AG04450 (cell line): ENCODE measurements around the gene TMPRSS6. TPM values are rescaled to one million over a fixed set of nuclear protein-coding genes. Genes with fewer than 3 reads are reported as not detected.
A peak's percentile ranks its signal among the peaks of the same experiment; 100 is the strongest.

Experiments
- CTCF ChIA-PET: fragments of 300-600, 350-600 bp; formaldehyde crosslinking; extraction: SDS; loops from one replicate; lab custom pipeline; 2022; ENCODE audit warnings: antibody characterized with exemption, inconsistent platforms; lab: Charles Lee
- POLR2A ChIA-PET: fragments of 350-600 bp; formaldehyde crosslinking; extraction: SDS; loops from one replicate; lab custom pipeline; 2021; ENCODE audit warnings: antibody characterized with exemption, inconsistent platforms; lab: Yijun Ruan, JAX
- DNase-seq: peaks from one replicate; pipeline ENCODE4 v3.0.0-alpha.2; 2011; ENCODE audit warnings: low read depth, low spot score
- H3K27ac ChIP-seq: one replicate; pipeline ENCODE4 v1.5.1; 2012; ENCODE audit warnings: low read depth, low read length, control low read depth
- H3K27me3 ChIP-seq: one replicate; pipeline ENCODE4 v1.6.0; 2012; ENCODE audit warnings: low read length; ENCODE audit not compliant: control insufficient read depth, insufficient read depth
- H3K4me3 ChIP-seq: 2 replicates; pipeline ENCODE4 v1.5.1; 2011; ENCODE audit warnings: mild to moderate bottlenecking, low read depth, low read length, control low read depth
- H3K9me3 ChIP-seq: 2 replicates; pipeline ENCODE4 v1.5.1; 2012; ENCODE audit warnings: low read length; ENCODE audit not compliant: control insufficient read depth, insufficient read depth
- polyA plus RNA-seq: library from polyadenylated mRNA; depleted of rRNA; stranded (reverse); fragments of >200 nt; gene quantifications from 2 replicates; pipeline ENCODE4 v1.2.3, GENCODE V29; 2011
- TF ChIP-seq, protein P1 (sequence below): IDR thresholded peaks from 2 replicates; pipeline ENCODE4 v1.5.1; 2011; ENCODE audit warnings: low read depth, low read length, control low read depth, inconsistent platforms

Gene TMPRSS6
- polyA plus RNA-seq, 1 experiment: not detected

GRCh38 chr22:37070334-37070733, 39.2 kb downstream of the TMPRSS6 start:
- Histone ChIP-seq H3K27me3 (peaks cover 38% of the 10 kb centered on the region), H3K27ac (no peak overlapping the region), H3K9me3 (no peaks in the 10 kb centered on the region), H3K4me3 (no peak overlapping the region)
- CTCF ChIA-PET: no interaction called here
- no peak for DNase-seq
- POLR2A ChIA-PET: no interaction called here
- TF ChIP-seq, protein P1, sequence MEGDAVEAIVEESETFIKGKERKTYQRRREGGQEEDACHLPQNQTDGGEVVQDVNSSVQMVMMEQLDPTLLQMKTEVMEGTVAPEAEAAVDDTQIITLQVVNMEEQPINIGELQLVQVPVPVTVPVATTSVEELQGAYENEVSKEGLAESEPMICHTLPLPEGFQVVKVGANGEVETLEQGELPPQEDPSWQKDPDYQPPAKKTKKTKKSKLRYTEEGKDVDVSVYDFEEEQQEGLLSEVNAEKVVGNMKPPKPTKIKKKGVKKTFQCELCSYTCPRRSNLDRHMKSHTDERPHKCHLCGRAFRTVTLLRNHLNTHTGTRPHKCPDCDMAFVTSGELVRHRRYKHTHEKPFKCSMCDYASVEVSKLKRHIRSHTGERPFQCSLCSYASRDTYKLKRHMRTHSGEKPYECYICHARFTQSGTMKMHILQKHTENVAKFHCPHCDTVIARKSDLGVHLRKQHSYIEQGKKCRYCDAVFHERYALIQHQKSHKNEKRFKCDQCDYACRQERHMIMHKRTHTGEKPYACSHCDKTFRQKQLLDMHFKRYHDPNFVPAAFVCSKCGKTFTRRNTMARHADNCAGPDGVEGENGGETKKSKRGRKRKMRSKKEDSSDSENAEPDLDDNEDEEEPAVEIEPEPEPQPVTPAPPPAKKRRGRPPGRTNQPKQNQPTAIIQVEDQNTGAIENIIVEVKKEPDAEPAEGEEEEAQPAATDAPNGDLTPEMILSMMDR: no peak

DNA sequence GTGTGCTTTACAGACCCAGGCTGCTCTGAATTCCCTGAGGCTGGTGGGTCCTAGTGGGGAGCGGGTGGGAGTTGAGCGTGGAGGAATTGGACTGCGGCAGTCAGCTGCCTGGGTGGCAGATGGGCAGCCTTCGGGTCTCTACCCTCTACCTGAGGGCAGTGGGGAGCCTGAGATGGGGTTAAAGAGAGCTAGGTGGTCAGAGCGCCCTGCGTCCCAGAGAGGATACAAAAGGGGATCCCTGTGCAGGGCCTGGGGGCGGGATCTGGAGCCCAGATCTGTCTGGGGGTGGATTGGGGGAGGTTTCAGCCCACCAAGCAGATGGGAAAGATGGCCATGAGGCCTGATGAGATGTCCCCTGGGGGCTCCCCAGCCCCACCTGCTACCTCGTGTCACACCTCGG, 39.8 kb downstream of the TMPRSS6 start:
- ChIA-PET CTCF (no interaction called here), POLR2A (no interaction called here)
- H3K27ac ChIP-seq: peak overlapping the region; percentile 21
- H3K27me3 ChIP-seq: peaks cover 36% of the 10 kb centered on the region
- TF ChIP-seq, protein P1: no peak
- no peaks in the 10 kb centered on the region for H3K9me3 ChIP-seq
- DNase-seq: no peak
- no peak overlapping the region for H3K4me3 ChIP-seq

DNA sequence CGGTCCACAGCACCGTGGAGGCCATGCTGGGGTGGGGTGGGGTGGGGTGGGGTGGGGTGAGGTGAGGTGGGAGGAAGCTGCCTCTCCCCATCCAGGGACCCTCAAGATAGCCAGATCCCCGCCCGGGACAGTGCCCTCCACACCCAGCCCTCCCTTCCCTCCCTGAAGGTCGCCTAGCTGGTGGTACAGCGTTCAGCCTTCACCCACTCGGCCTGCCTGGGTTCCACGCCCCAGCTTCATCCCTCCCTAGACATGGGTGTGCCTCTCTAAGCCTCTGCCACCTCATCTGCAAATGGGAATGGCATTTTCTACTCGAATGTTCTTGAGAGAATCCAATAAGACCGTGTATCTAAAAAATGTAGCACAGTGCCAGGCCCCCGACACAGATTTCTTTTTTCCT, 40.2 kb downstream of the TMPRSS6 start:
- ChIA-PET POLR2A (no interaction called here), CTCF (no interaction called here)

DNA sequence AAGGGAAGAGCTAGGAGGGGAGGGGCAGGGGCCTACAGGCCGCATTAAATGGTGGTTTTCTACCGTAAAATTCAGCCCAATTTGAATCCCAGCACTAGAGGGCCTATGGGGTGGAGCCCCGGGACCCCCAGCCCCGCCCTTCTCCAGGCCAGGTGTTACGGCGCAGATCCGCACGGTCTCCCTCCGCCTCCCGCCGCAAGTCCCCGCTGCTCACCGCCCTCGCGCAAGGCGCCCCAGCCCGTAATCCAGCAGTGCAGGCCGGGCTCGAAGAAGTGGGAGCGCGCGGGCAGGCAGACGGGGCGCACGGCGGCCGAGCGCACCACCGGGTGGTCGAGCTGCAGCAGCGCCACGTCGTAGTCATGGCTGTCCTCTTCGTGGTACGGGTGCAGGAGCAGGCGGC, 40.7 kb downstream of the TMPRSS6 start:
- TF ChIP-seq, protein P1: no peak

More for the DNA sequence above, 40.2 kb downstream of the TMPRSS6 start:
- peak overlapping the region; percentile 21 for H3K27ac ChIP-seq
- peaks cover 36% of the 10 kb centered on the region for H3K27me3 ChIP-seq
- TF ChIP-seq, protein P1: no peak
- H3K9me3 ChIP-seq: no peaks in the 10 kb centered on the region
- H3K4me3 ChIP-seq: no peak overlapping the region
- no peak for DNase-seq

DNA sequence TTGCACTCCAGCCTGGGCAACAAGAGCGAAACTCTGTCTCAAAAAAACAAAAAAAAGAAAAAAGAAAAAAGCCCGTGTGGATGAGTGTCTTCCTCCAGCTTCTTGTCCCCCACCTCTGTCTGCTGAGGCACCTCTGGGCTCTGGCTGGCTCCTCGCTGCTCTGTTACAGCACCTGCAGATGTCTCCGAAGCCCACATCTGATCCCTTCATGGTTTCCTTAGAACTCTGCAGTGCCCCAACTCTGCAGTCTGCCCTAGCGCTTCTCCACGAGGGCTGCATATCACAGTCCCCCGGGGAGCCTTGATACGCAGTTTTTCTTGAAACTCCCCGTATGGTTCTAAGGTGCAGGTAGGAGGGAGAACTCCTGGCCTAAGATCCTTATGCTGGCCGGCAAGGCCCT, 42.1 kb downstream of the TMPRSS6 start:
- POLR2A ChIA-PET: no interaction called here
- H3K27me3 ChIP-seq: peaks cover 33% of the 10 kb centered on the region
- DNase-seq: no peak
- TF ChIP-seq, protein P1: no peak
- no peak overlapping the region for H3K4me3 ChIP-seq
- H3K9me3 ChIP-seq: no peaks in the 10 kb centered on the region
- CTCF ChIA-PET: no interaction called here
- no peak overlapping the region for H3K27ac ChIP-seq

More for the DNA sequence above, 40.7 kb downstream of the TMPRSS6 start:
- H3K4me3 ChIP-seq: no peak overlapping the region
- POLR2A ChIA-PET: no interaction called here
- H3K27ac ChIP-seq: no peak overlapping the region
- H3K27me3 ChIP-seq: peaks cover 34% of the 10 kb centered on the region
- H3K9me3 ChIP-seq: no peaks in the 10 kb centered on the region
- CTCF ChIA-PET: no interaction called here
- no peak for DNase-seq
